Urinary bladder (tissue), 4 donors: ENCODE data around the gene TEX29. TPM values are rescaled to one million over a fixed set of nuclear protein-coding genes. Genes with fewer than 3 reads are reported as not detected.

Experiments
- DNase-seq: peaks from one replicate; pipeline ENCODE4 v3.0.0-alpha.2; 2015; ENCODE audit errors: extremely low spot score
- H3K27ac ChIP-seq: one replicate; pipeline ENCODE4 v1.5.1; 2013; ENCODE audit warnings: low read depth, mild to moderate bottlenecking, moderate library complexity
- H3K36me3 ChIP-seq: one replicate; pipeline ENCODE4 v1.6.1; 2013; ENCODE audit warnings: mild to moderate bottlenecking, moderate library complexity; ENCODE audit not compliant: insufficient read depth
- H3K4me1 ChIP-seq: one replicate; pipeline ENCODE4 v1.6.1; 2013; ENCODE audit warnings: mild to moderate bottlenecking, moderate library complexity; ENCODE audit not compliant: insufficient read depth
- H3K4me3 ChIP-seq: one replicate; pipeline ENCODE4 v1.5.1; 2013; ENCODE audit warnings: low read depth, low read length
- WGBS: extraction: QIAGEN DNeasy Blood & Tissue Kit; methylation state at CpG from one replicate; pipeline ENCODE4 v1.1.7; 2013; 5-methylcytosine and 5-hydroxymethylcytosine counted together
- polyA plus RNA-seq: library from polyadenylated mRNA; stranded (reverse); fragments of 200-250 nt; gene quantifications from one replicate; pipeline ENCODE4 v1.2.3, GENCODE V29; 2013
- total RNA-seq: library from RNA; depleted of rRNA; stranded (reverse); fragments of >200 nt; gene quantifications from one replicate; pipeline ENCODE4 v1.2.3, GENCODE V29; 2014
- donor health status: healthy with polysubstance abuse.
- donor health status: healthy.

The TEX29 gene
- total and polyA plus RNA-seq, 2 donors = 0.32 TPM; not detected in 1

DNA sequence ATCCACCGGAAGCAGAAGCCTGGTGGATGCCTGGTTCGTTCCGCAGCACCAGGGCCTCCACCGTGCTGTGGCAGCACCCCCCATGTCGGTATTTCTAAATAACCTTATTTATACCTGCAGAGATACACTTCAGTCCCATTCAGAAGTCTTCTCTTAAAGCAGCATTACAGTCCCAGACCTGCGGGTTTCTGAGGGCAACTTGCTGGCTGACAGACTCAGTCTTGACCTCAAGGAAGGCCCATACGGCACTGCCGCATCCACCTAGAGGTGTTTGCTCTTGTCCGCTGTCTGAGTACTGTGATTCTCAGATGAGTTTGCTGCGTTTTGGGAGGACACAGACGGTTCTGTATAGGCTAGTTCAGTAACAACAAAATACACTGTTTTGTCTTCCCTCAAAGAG is 16.9 kb upstream of the TEX29 start:
- Histone ChIP-seq H3K27ac (no peak overlapping the region), H3K4me1 (no peaks in the 10 kb centered on the region), H3K36me3 (peaks cover 5% of the 10 kb centered on the region), H3K4me3 (no peak overlapping the region)
- DNase-seq = no peak
- 94% methylated on average over 11 of the region's 11 CpGs for WGBS

DNA sequence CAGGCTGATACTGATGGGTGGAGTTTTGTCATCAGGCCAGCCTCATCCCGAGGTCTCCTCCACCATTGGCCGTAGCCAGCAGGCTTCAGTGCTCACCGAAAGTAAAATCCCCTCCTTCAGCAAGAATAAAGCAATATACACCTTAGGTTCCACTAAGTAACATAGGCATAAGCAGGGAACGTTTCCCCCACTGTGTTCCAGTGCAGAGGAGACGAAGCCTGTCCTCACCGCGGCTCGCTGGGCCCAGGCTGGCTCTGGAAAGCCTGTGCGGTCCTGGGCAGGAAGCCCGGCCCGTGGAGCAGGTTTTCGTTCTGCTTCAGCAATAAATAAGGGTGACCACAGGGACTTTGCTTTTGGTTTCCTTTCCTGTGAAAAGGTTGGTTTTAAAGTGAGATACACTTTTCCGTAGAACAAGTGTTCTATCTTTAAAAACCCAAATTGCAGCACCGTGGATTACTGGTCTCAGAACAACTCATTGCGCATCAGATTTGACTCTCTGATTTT is 16.3 kb upstream of the TEX29 start:
- Histone ChIP-seq H3K4me1 (no peaks in the 10 kb centered on the region), H3K27ac (no peak overlapping the region), H3K4me3 (no peak overlapping the region), H3K36me3 (peaks cover 5% of the 10 kb centered on the region)
- no peak for DNase-seq
- WGBS = 89% methylated on average over 15 of the region's 15 CpGs

DNA sequence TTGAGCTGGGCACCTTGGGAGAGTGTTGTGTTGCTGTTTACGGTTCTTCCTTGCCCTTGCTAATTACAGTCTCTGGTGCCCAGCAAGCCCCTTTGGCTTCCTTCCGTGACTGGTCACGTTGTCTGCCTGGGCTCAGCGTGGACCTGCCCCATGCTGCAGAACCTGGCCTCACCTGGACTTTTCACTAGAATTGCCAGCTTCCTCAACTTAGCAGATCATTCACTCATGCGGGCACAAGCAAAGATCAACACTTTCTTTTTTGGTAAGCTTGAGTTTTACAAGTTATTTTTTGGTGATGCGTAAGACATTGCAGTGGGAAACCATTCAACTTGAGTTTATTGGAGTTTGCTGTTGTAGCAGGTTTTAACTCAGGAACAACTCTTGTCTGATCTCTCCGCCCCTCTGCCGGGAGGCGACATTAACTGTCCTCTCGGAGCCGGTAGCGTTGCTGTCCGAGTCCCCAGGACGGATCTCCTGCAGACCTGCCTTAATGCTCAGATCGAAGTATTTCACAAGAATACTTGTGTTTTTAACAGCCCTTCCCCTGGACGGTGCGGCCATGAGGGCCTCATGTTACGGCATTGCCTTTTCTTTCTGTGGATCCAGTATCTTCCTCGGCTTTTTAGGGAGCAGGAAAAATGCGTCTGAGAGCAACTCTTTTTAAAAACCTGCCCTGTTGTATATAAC is 15.7 kb upstream of the TEX29 start:
- H3K36me3 ChIP-seq = peaks cover 5% of the 10 kb centered on the region
- no peaks in the 10 kb centered on the region for H3K4me1 ChIP-seq
- no peak overlapping the region for H3K27ac ChIP-seq
- no peak overlapping the region for H3K4me3 ChIP-seq
- WGBS = 93% methylated on average over 20 of the region's 20 CpGs
- DNase-seq = no peak

DNA sequence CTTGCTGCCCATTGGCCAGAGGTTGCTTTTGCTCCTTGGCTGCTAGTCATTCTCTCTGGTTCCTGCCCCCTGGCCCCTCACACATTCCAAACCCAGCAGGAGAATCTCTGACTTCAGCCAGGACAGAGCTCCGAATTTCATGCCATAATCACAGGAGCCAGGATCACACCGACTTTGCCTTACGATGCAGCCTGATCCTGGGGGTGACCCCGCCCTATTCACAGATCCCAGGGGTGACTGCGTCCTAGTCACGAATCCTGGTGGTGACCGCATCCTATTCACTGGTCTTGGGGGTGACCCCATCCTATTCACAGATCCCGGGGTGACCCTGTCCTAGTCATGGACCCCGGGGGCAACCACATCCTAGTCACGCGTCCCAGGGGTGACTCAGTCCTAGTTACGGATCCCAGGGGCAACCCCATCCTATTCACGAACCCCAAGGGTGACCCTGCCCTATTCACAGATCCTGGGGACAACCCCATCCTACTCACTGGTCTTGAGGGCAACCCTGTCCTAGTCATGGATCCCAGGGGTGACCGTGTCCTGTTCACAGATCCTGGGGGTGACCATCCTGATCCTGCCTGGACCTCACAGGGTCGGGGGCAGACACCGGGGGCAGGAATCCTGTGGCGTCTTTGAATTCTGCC is 7.4 kb upstream of the TEX29 start:
- Histone ChIP-seq H3K36me3 (no peaks in the 10 kb centered on the region), H3K27ac (no peak overlapping the region), H3K4me1 (no peaks in the 10 kb centered on the region), H3K4me3 (no peak overlapping the region)
- WGBS = 97% methylated on average over 17 of the region's 17 CpGs
- DNase-seq = no peak

DNA sequence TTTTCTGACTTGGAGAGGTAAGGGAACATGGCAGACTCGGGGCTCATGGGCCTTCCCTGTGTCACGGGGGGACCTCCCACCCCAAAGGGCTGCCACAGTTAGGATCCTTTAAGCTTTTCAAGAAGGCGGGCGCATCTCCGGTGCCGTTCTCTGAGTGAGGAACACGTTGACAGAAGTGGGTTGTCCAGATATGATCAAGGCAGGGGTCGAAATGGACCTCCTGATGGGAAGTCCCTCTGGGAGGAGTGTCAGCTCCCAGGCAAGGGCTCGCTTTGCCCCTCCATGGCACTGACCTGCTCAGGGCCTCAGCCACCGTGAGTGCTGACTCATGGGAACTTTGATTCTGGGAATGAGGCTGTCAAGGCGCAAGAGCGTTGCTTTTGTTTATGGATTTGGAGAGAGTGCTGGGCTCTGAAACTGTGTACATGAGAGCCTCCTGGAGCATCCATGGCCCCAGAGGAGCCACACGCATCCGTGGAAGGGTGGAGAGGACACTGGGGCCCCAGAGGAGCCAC is 6.5 kb upstream of the TEX29 start:
- no peaks in the 10 kb centered on the region for H3K4me1 ChIP-seq
- no peaks in the 10 kb centered on the region for H3K36me3 ChIP-seq
- H3K27ac ChIP-seq = no peak overlapping the region
- no peak for DNase-seq
- no peak overlapping the region for H3K4me3 ChIP-seq
- WGBS = 81% methylated on average over 14 of the region's 14 CpGs

DNA sequence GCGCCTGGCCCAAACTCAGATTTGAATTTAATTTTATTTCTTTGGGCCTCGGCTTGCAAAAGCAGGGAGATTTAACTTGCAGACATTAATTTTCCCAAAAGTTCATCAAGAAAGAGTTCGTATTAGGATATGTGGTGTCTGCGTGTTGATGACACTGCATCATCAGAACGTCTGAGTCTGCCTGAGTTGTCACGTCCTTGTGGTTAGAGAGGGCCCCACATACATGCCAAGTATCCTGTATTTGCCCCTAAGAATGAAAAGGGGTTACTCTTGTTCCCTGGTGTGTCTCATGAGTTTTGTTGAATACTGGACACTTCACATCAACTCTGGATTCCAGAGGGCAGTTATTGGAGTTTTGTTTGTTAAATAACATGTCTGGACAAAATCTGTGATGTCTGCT is 5.6 kb upstream of the TEX29 start:
- no peak for DNase-seq
- no peak overlapping the region for H3K4me3 ChIP-seq
- 72% methylated on average over 6 of the region's 6 CpGs for WGBS
- no peak overlapping the region for H3K27ac ChIP-seq
- H3K36me3 ChIP-seq = no peaks in the 10 kb centered on the region
- H3K4me1 ChIP-seq = no peaks in the 10 kb centered on the region

DNA sequence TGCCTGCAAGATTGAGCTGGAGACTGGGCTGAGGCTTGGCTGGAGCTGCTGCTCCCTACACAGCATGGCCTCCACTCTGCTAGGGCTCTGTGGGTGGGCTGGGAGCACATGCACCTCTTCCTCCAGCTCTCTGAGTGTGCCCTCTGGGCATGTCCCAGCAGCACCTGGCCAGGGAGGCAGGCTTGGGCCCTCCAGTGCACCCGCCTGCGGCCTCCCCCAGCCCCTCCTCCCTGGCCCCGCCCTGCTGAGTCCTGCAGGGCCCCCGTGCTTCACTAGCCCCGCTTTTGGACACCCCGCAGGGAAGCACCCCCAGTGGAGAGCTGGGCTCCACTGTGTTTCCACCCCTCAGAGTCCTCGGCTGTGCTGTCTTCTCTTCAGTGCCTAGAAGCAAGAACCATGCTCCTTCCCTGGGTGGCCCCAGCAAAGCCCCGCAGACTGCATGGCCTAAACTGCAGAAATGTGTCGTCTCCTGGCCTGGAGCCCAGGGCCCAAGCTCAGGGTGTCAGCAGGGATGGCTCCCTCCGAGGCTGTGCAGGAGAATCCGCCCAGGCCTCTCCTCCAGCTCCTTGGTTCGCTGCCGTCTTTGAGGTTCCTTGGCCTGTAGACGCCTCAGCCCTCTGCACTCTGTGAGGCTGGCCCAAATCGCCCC is 5.0 kb upstream of the TEX29 start:
- Histone ChIP-seq H3K36me3 (no peaks in the 10 kb centered on the region), H3K4me1 (no peaks in the 10 kb centered on the region), H3K4me3 (no peak overlapping the region), H3K27ac (no peak overlapping the region)
- DNase-seq = no peak
- WGBS = 67% methylated on average over 15 of the region's 15 CpGs

DNA sequence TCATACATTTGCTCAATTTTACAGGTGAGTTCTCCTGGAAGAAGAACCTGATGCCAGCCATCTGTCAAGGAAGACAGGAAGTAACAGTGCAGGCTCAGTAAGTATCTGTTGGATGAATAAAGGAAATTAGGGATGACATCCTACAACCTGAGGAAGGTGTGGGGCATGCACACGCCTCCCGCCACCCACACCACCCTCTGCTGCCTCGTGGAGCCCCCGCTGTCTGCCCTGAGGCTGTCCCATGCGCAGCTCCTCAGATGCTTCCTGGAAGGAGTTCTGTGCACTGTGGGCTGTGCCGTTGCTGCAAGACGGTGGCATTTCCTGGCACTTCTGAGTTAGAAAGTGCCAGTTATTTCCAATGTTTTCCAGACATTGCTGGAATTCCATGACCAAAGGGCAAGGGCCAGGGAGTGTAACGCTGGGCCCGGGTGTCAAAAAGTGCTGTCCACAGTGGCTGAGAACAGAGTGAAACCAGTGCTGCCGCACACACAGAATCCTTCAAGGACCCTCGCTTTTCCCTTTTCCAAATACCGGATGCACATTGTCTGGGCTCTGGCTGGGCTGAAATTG is 4.2 kb upstream of the TEX29 start:
- no peaks in the 10 kb centered on the region for H3K4me1 ChIP-seq
- H3K27ac ChIP-seq = no peak overlapping the region
- WGBS = 81% methylated on average over 12 of the region's 12 CpGs
- no peak overlapping the region for H3K4me3 ChIP-seq
- no peaks in the 10 kb centered on the region for H3K36me3 ChIP-seq
- no peak for DNase-seq

DNA sequence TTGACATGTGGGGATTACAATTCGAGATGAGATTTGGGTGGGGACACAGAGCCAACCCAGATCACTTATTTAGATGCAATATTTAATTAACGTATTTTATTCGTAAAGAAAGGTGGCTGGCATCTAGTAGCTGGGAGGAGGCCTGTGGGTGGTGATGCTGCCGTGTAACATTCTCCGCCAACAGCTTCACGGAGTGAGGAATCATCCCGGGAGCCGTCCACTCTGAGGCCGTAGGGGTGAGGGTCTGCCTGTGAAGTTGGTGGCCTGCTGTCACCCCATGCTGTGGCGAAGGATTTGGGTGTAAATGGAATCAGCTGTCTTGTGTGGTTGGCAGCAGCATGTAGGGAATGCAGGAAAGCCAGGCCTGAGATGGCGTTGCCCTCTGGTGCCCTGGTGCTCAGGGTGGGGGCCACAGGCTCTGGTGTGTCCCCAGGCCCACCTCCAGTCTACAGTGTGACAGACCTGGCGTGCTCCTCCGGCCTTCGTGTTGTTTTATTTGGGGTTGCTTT is 3.3 kb upstream of the TEX29 start:
- Histone ChIP-seq H3K4me1 (no peaks in the 10 kb centered on the region), H3K27ac (no peak overlapping the region), H3K4me3 (no peak overlapping the region), H3K36me3 (no peaks in the 10 kb centered on the region)
- 94% methylated on average over 14 of the region's 14 CpGs for WGBS
- DNase-seq = no peak

DNA sequence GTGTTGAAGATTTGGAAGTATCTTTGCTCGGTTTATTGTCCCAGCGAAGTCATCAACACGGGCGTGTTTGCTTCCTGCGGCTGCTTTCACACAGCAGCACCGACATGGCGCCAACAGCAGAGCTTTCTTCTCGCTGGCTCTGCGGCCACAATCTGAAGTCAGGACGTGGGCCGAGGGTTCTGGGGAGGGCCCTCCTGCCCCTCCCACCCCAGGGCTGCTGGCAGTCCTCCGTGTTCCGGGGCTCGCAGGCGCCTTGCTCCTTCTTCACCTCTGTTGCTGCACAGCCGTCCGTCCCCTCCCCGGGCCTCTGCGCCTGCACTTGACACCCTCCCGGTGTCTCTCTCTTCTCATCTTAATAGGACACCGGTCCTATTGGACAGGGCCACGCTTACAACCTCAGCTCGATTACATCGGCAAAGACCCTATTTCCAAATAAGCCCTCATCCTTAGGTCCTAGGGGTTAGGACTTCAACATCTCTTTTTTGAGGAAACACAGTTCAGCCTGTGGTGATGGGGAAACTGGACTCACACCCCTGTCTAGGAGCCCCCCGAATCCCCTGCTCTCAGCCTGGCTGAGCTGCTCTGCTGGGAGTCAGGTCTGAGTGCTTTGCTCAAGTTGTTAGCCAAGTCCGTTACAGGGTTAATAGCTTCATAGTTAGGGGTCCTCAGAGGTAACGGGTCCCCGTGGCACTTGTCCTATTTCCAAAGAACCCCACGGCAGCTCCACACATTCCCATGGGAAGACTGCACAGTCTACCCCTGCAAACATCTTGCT is 2.7 kb upstream of the TEX29 start:
- WGBS = 82% methylated on average over 29 of the region's 29 CpGs
- Histone ChIP-seq H3K4me1 (no peaks in the 10 kb centered on the region), H3K27ac (no peak overlapping the region), H3K4me3 (no peak overlapping the region), H3K36me3 (no peaks in the 10 kb centered on the region)
- DNase-seq = no peak

DNA sequence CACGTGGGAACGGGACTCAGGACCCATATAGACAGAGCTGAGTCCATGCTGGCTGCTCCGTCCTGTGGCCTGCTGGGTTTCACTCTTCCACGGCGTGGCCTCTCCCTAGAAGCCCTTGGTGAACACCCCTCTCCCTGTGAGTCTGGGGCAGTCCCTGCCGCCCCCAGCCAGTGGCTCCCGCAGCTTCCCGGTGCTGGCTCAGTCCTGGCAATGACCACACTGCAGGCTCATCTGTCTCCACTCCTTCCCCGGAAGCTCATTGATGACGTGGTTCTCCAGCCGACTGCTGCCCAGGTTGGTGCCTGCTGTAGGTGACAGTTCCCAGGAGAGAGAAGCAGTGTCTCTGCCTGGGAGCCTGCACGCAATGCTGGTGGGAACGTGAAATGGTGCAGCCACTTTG is 2.1 kb upstream of the TEX29 start:
- Histone ChIP-seq H3K4me1 (no peaks in the 10 kb centered on the region), H3K4me3 (no peak overlapping the region), H3K27ac (no peak overlapping the region), H3K36me3 (no peaks in the 10 kb centered on the region)
- no peak for DNase-seq
- WGBS = 63% methylated on average over 13 of the region's 13 CpGs

DNA sequence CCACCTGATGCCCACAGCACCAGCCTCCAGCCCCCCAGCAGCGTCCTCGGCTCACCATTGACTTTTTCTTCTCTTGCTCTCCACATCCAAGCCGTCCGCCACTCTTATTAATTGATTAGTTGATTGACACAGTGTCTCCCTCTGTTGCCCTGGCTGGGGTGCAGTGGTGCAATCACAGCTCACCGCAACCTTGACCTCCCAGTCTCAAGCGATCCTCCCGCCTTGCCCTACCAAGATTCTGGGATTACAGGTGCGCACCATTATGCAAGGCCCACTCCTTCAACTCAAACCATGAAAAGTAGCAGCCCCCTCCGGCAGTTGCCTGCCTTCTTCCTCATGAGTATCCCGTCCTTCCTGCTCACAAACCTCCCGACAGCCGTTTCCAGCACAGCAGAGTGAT is 921 bp upstream of the TEX29 start:
- H3K4me3 ChIP-seq = no peak overlapping the region
- DNase-seq = no peak
- no peaks in the 10 kb centered on the region for H3K36me3 ChIP-seq
- H3K27ac ChIP-seq = no peak overlapping the region
- 93% methylated on average over 12 of the region's 12 CpGs for WGBS
- no peaks in the 10 kb centered on the region for H3K4me1 ChIP-seq
